Measurements from ENCODE around the gene PCDHA10.

- TF ChIP-seq CTCF (IDR thresholded peaks at IDR 0.05; ENCODE audit: low read length) (no peak), EZH2 (IDR thresholded peaks at IDR 0.05; ENCODE audit: borderline replicate concordance, low read length) (no peak)
Measured at GRCh38 chr5:140808889-140809291, 46.8 kb upstream of the PCDHA10 start.

Data from OCI-LY1 (cell line).